Stimulated activated CD8-positive, alpha-beta memory T cell treated with anti-CD3 and anti-CD28 coated beads, Interleukin-12 subunit alpha, Interleukin-12 subunit beta, amount 100 ng/mL, for 1 hour (primary cell): ENCODE measurements around the gene ZNF319.

Experiments
- DNase-seq: peaks from one replicate; pipeline ENCODE4 v3.0.0-alpha.2; 2020; ENCODE audit warnings: low read depth

Gene ZNF319

DNA sequence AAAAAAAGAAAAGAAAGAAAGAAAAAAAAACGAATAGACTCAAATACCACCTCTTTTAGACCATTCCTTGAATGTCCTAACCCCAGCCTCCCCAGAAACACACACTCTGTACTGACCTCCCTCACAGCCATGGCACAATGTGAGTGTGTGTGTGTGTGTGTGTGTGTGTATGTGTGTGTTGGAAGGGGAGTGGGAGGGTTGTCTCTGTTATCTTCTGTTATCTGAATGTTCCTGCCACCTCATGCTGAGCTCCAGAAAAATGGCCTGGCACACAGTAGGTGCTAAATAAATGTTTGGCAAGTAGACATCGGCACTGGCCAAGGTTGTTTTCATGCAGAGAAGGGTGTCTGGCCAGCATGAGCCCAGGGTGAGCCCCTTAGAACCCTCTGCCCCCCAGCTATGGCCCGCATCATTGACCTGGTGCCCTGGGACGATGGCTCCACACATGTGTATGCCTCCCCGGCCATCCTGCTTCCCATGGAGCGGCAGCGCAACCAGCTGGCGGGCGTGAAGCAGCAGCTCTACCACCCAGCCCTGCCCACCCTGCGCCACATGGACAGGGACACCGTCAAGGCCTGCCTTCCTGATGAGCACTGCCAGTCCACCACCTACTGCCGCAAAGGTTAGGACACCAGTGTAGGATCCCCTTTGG is 22.9 kb downstream of the ZNF319 start:
- no peak for DNase-seq

DNA sequence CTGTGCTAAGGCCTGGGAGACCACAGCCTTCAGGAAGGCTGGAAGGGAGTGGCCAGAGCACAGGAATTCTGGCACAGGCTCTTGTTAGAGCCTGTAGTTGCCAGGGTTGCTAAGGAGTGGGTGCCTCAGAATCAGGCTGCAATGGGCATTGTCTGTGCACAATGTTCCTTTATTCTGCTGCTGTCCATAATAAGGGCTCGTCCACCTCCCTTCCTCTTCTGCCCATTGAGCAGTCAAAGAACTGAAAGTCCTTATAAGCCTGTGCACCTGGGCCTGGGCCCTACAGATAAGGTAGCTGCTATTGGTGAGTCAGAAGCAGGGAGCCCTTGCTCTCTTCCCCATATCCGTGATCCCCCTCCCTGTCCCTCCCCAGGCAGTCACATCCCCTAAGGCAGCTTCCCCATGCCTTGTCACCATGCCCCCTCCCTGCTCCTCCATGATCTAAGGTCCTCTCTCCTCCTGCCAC is 24.1 kb downstream of the ZNF319 start:
- DNase-seq: no peak

DNA sequence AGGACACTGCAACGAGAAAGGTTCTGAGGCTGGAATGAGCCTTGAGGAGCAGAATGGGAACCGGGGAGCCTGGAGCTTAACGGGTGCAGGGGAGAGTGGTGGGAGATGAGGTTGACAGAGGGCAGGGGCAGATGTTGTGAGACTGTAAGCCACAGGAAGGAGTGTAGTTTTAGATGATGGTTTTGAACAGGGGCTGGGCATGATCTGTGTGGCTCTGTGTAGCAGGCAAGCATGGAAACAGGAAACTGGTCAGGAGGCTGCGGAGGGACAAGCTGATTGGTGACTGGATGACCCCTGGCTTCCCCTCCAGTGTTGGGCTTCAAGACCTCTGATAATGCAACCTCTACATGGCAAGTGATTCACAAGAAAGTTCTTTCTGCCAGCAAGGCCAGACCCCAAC is 28.2 kb downstream of the ZNF319 start:
- DNase-seq: no peak

DNA sequence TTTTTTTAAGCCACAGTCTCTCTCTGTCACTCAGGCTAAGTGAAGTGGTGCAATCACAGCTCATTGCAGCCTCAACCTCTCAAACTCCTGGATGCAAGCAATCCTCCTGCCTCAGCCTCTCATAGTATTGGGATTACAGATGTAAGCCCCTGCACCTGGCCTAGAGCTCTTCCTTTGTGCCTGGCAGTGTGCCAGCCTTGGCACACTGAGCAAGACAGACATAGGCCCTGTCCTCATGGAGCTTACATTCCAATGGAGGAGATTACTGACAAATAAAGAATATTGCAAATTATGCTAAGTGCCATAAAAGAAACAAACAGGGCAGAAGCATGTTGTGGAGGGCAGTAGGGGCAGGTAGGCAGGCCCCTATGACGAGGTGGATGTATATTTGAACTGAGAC is 28.6 kb downstream of the ZNF319 start:
- no peak for DNase-seq

DNA sequence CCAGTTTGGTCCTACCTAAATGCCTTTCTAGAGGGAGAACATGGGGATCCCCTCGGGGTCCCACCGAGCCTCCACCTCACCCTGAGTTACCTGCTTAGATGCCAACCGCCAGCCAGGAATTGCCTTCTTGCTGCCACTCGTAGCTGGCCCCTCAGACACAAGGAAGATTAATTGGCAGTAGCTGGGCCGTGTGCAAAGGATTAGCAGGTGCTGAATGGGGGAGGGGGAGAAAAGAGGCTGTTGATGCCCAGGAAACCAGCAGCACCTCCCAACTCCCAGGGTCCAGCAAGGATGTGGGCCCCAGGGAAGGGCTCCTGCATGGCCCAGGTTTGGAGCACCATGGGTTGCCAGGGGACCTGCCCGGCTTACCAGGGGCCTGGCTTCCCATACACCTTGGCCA is 29.5 kb downstream of the ZNF319 start, which contains the start of gene CNGB1:
TSS of gene CNGB1 (minus strand) at position 159 of the 400 bp plus-strand sequence. CDS start 3,842 bp downstream, outside the sequence.
- no peak for DNase-seq

DNA sequence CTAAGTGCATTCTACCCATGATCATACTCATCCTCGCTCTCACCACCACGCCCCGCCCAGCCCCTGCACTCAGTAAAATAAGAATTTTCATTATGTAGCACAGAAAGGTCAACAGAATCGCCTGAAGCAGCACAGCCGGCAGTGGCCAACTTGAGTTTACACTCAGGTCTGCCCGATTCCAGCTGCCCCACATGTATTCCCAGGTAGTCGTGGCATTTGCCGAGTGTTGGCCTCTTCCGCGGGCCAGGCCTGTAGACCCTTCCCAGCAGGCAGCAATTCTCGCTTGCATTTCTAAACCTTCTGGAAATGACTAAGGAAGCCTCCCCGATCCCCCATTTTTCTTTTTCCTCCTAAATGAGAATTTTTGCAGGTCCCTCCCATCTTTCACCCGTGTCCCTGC is 30.2 kb downstream of the ZNF319 start:
- no peak for DNase-seq

DNA sequence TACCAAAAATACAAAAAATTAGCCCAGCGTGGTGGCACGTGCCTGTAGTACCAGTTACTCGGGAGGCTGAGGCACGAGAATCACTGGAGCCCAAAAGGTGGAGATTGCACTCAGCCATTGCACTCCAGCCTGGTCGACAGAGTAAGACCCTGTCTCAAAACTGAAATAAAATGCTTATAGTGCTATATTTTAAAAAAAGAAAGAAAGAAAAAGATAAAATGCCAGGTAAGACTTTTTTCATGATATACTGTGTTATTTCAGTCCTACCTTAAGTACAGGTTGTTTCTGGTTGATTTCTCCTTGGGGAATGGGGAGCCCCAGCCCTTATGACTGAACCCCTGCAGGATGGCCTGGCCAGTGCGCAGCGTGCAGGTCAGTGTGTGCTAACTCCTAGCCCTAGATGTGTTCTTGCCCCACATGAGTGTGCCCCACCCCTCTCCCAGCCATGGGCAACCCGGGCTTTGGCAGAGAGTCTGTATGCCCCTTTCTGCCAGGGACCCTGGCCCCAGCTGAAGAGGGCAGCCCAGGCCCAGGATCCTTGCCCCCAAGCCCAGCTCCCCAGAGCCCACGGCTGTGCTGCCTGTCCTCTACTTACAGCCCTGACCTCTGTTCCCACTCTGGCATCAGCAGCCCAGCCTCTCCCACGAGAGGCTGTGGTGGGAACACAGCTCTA is 30.9 kb downstream of the ZNF319 start:
- no peak for DNase-seq

DNA sequence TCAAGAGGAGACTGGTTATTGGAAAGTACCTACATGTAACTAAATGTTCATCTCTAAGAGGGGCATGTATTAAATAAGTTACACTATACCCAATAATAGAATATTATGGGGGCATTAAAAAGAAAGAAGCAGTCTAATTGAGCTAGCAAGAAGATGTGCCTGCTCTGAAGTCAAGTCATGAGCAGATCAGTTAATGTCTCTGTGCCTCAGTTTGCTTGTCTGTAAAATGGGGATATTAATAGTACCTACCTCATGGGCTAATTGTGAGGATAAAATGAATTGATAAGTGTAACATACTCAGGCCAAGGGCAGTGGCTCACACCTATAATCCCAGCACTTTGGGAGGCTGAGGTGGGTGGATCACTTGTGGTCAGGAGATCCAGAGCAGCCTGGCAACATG is 32.6 kb downstream of the ZNF319 start:
- no peak for DNase-seq

DNA sequence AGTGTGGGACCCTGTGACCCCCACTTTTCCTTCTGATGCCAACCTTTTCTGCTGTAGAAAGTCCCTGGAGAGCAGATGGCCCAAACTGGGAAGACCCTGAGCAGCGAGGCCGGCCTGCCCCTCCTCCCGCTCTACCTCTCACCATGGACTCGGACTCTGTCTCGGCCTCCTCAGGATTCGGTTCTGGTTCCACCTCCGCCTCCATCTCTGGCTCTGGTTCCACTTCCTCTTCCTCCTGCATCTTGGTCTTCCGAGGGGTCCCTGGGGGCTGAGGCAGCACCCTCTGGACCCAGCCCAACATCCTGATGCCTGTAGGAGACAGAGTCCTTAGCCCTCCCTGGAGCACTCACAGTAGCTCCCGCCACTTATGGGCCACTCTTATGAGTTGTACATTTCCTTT is 33.5 kb downstream of the ZNF319 start:
- no peak for DNase-seq

DNA sequence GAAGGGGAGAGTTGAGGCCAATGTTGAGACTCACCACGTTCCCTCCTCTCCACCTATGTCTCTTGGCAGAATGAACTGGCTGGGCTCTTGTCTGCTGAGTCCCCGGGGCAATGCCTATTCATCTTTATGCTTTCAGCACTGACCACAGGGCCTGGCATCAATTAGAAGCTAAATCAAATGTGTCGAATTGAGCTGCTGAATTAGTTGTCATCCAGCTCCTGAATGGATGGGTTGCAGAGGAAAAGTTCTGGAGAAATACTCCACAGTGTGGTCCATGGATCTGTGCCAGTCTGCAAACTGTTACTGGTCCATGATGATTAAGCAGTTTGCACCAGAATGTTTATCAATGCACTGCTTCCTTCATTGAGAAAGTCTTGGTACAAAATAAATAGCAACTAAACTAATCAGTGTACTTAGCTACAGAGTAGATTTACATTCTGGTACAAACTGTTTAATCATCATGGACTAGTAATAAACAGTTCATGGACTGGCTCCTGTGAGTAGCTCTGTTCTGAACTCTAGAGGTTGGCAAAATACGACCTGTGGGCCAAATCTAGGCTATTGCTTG is 34.2 kb downstream of the ZNF319 start:
- no peak for DNase-seq

DNA sequence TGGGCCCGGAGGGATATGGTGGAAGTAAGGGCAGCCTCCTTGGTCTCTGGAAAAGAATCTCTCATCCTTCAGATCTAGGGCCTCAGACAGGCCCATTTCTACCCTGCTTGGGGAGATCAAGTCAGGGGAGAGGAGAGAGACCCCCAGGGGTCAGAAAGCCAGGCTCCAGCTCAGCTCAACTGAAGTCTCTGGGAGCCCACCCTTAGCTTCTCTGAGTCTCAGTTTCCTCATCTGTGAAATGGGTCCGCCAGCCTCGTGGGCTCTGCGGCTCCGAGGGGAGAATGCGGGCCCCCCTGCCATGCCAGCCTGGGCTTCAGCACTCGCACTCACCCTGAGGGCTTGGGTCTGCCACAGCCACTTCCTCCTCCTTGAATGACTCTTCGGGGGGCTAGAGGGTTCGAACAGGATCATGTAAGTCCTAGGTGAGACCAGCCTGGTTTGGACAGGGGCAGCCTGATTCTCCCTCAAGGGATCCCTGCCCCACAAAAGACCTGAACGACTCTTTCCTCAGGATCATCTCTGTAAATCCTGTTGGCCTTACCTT is 36.2 kb downstream of the ZNF319 start:
- DNase-seq: no peak

DNA sequence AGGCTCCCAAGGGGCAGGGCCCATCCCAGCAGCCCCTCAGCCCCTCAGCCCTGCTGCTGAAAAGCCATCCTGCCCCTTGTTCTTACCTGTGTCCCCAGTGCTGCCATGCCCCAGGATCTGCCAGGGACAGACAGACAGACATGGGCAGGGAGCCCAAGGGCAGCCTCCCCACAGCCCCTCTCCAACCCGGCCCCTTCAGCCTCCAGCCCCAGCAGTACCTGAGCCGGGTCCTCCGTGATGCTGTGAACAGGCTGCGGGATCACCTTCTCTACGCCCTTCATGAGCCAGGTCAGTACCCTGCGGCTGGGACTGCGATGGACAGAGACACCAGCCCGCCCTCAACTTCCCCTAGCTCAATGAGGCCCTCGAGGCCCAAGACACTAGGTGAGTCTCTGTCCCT is 37.7 kb downstream of the ZNF319 start:
- no peak for DNase-seq

DNA sequence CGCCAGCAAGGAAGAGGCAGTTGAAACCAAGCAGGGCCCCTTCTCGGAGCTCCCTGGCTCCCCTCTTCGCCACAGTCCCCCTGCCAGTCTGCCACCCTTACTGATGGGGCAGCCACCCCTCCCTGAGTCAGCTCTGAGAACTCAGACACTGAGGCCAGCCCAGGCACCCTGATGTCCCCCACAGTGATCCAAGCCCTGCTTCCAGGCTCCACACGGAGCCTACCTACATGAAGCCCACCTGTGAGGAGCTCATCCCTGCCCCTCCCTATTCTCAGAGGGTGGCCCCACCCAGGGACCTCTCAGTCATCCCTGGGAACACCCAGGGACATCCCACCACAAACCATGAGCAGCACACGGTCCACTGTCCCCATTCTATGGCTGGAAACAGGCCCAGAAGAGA is 38.4 kb downstream of the ZNF319 start:
- DNase-seq: no peak

DNA sequence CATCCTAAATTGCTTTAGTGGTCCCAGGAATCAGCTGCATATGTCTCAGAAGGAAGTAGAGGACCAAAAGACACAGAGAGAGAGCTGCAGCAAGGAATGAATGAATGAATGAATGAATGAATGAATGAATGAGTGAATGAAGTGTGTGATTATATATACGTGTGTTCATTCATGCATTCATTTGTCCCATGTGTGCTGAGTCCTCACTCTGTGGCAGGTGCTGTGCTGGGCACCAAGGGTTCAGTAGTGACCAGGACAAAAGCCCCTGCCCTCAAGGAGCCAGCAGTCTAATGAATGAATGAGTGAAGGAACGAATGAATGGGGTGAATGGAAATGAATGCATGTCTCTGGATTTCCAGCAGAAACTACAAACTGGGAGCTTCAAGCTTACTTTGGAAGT is 38.9 kb downstream of the ZNF319 start:
- no peak for DNase-seq

DNA sequence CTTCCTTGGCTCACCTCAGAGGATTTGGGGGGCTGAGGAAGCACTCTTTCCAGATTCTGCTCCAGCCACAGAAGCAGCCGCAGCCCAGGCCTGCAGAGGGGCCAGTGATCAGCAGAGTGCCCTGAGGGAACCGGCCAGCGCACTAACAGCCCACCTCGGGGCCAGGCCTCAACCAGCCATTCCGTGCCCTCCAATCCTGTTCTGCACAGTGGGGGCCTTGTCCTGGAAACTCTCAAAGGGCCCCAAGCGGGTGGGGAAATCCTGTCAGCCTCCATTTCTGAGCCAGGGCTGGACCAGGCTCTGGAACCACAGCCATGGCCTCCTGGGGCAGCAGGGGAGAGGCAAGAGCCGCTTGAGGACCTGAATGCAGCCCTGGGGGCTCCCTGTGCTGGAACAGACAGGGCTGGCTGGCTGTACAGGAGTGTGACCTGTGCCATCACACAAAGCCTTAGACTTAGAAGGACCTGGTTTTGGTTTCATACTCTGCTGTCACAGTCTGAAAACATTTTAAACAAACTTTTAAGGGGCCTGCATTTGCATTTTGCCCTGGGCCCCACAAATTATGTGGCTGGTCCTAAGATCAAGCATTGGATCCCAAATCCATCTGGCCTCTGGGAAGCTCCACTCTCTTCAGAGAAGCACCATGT is 39.5 kb downstream of the ZNF319 start:
- no peak for DNase-seq

DNA sequence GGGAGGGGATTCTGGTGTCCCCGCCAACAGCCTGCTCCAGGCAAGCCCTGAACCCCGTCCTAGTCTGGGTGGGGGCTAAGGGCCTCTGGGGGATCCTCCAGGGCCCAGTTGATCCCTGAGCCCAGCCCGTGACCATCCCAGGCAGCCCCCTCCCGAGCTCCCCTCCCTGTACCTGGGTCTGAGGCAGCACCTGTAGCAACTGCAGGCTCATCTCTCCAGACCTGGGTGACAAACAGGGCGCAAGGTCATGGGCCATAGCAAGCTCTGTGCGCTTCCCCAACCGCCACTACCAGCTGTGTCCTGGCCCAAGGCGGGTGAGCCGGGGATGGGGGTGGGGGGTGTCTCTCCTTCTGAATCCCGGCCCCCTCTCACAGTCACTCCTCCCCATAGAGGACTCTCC is 40.2 kb downstream of the ZNF319 start:
- DNase-seq: no peak

DNA sequence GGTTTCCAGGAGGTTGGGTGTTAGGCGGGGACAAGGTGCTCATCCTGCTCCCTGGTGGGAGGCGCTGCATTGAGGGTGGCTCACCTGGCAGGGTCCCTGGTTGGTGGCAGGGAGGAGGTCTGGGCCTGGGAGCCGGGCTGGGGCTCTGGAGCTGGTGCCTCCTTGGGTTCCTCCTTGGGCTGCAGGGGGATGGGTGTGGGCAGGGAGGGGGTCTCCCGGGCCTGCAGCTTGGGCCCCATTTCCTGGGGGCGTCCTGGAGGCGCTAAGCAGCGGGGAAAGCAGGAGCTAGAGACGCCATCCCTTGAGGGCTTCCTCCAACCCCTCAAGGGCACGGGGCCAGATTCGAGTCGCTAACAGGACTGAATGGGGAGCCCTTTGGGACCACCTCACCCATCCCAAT is 40.7 kb downstream of the ZNF319 start:
- DNase-seq: no peak

DNA sequence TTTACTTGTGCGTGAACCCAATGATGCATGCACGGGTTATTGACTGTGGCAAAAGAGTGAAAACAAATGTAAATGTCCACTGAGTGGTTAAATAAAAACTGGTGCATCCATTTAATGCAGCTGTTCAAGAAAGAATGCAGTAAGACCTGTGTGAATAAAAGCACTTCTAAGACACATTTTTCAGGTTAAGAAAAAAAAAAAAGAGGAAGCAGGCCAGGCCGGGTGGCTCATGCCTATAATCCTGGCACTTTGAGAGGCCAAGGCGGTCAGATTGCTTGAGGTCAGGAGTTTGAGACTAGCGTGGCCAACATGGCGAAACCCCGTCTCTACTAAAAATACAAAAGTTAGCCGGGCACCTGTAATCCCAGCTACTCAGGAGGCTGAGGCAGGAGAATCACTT is 41.4 kb downstream of the ZNF319 start:
- DNase-seq: no peak

DNA sequence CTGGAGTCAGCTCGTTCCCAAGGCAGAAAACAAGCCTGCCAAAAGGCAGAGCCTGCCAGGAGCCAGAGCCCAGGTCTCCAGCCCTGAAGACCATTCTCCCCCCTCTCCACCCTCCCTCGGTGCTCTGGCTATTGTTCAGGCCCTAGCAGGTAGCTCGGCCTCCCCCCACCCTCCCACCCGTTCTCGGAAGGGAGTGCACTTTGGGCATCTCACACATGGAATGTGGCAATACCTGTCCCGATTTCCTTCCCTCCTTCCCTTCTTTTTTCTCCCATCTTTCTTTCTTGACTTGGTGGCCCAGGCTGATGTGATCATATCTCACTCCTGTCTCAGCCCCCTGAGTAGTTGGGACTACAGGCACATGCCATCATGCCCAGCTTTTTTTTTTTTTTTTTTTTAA is 41.9 kb downstream of the ZNF319 start:
- no peak for DNase-seq

DNA sequence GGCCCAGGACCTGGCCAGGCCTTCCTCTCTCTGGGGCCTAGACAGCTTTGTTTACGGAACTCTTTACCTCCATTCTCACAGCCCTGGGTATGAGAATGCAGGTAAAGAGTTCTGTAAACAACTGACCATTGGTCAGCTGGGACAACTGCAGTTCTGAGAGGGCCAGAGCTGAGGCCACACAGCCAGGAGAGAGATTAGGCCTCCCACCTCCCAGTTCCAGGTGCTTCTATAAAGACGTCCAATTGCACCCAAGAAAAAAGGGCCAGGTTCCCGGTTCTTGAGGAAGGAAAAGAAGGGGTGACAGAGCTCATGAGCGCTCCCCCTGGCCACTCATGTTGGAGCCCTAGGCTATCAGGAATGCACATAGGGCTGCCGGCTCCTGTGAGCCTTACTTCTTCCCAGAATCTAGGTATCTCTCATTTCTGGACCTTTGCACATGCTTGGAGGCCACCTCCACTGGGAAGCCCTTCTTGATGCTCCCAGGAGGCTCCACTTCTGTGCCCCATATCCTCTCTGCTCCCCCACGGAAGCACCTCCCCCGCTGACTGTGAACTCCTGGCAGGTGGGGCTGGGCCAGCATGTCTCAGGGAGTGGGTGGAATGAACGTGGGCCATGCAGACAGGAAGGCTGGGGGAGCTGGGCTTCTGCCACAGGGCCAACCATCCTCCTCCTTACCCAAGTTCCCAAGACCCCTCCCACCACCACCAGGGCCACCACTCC is 42.6 kb downstream of the ZNF319 start:
- no peak for DNase-seq

DNA sequence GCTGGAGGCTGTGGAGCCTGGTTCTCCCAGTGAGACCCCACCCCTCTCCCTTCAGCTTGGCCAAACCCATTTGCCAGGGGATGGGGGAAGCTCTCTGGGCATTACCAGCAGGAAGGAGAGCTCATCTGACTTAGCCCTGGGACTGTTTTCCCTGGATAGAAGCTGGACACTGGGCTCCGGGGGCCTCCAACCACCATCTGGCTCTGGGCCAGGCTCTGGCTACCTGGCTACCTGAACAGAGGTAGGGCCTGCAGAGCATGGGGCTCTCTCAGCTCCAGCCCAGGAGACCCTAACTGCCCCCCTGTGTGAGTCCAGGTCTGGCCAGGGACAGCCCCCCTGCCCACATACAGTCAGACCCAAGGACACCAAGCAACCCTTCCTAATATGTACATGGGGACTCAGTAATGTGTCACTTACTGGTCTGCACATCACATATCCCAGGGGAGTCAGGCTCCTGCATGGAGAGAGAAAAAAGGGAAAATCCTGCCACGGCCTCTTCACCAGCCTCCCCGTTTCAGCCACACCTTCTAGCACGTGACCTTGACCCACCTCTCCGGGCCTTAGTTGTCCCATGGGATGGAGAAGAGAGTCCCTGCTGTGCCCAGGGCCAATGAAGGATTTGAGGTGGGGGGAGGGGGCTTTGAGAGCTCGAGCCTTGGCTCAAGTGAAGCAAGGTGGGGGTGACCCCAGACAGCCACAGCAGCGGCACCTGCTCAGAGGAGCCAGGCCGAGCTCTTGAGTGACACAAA is 43.4 kb downstream of the ZNF319 start:
- no peak for DNase-seq
